HepG2 (cell line): ENCODE data around the gene ATP13A3. TPM values are rescaled to one million over a fixed set of nuclear protein-coding genes. Genes with fewer than 3 reads are reported as not detected.

ENCODE experiments used
- ATAC-seq: fragments of 200-7000 bp; cut with Tn5 transposase; 3 replicates; pipeline ENCODE4 v1.9.1; 2020; ENCODE audit warnings: mild to moderate bottlenecking, moderate library complexity
- BruUV-seq: library from RNA; stranded (reverse); fragments of 400-500 nt; replicated peaks from 2 replicates; lab custom pipeline; 2021; lab: Mats Ljungman, UMichigan
- CTCF ChIA-PET: fragments of 300-600 bp; formaldehyde crosslinking; extraction: SDS; loops from one replicate; lab custom pipeline; 2021; ENCODE audit warnings: low total read pairs, inconsistent platforms, low intra/inter-chr PET ratio; lab: Yijun Ruan, JAX
- POLR2A ChIA-PET: fragments of 350-600 bp; sonication (Branson Sonifier 250); formaldehyde crosslinking; loops from one replicate; lab custom pipeline; 2020; ENCODE audit warnings: antibody characterized with exemption, inconsistent platforms; lab: Yijun Ruan, JAX
- DNase-seq: peaks from one replicate; pipeline ENCODE4 v3.0.0-alpha.2; 2015; ENCODE audit warnings: low spot score
- FAIRE-seq: peaks from 3 replicates; lab custom pipeline; 2011; peaks lifted over from hg19 to GRCh38; lab: Jason Lieb, UNC
- H2AFZ ChIP-seq: one replicate; pipeline ENCODE4 v1.6.1; 2011; ENCODE audit warnings: low read length, inconsistent platforms
- H3K27ac ChIP-seq: fragments of 300-600 bp; 3 replicates; pipeline ENCODE4 v1.8.0; 2011; ENCODE audit warnings: mixed run types, mild to moderate bottlenecking, mixed read lengths, low read length, inconsistent platforms; ENCODE audit not compliant: insufficient read depth; ENCODE audit errors: extremely low read length
- H3K27me3 ChIP-seq, 2 experiments: fragments of 200-600 bp in 1 of 2; 2 replicates in 1 of 2; 3 replicates in 1 of 2; pipeline versions ENCODE4 v1.6.0 to v1.8.0; 2011; ENCODE audit warnings: low read length in 2 of 2, mild to moderate bottlenecking in 2 of 2, moderate library complexity in 2 of 2, inconsistent platforms in 1 of 2; ENCODE audit not compliant: insufficient read depth in 2 of 2, control insufficient read depth in 1 of 2
- H3K36me3 ChIP-seq, 2 experiments: fragments of 200-600 bp in 1 of 2; replicated peaks in 1 of 2; 2 replicates in 1 of 2; 3 replicates in 1 of 2; pipeline versions ENCODE4 v1.5.1 to v1.8.0; 2011; ENCODE audit warnings: low read length in 2 of 2, inconsistent platforms in 1 of 2; ENCODE audit not compliant: insufficient read depth in 2 of 2, control insufficient read depth in 1 of 2
- H3K4me1 ChIP-seq: 2 replicates; pipeline ENCODE4 v1.5.1; 2012; ENCODE audit warnings: low read length, inconsistent platforms; ENCODE audit not compliant: insufficient read depth
- H3K4me2 ChIP-seq: 2 replicates; pipeline ENCODE4 v1.6.0; 2011; ENCODE audit warnings: low read depth, low read length, inconsistent platforms
- H3K4me3 ChIP-seq, 3 experiments: fragments of 200-600 bp in 1 of 3; sonication (generic), shearing (Covaris generic) in 1 of 3; replicated peaks in 1 of 3; 2 replicates each; pipeline ENCODE4 v1.5.1; 2011 to 2016; ENCODE audit warnings: low read length in 3 of 3, inconsistent platforms in 2 of 3, low read depth in 2 of 3, mild to moderate bottlenecking in 2 of 3, control low read depth in 1 of 3, mixed read lengths in 1 of 3; ENCODE audit not compliant: insufficient read depth in 1 of 3
- H3K79me2 ChIP-seq: one replicate; pipeline ENCODE4 v1.6.1; 2011; ENCODE audit warnings: low read length, inconsistent platforms; ENCODE audit not compliant: insufficient read depth
- H3K9ac ChIP-seq: 2 replicates; pipeline ENCODE4 v1.6.0; 2011; ENCODE audit warnings: mild to moderate bottlenecking, low read depth, low read length, inconsistent platforms; ENCODE audit not compliant: insufficient read depth
- H3K9me3 ChIP-seq: 2 replicates; pipeline ENCODE4 v1.5.1; 2012; ENCODE audit warnings: mild to moderate bottlenecking, low read length
- H4K20me1 ChIP-seq: 2 replicates; pipeline ENCODE4 v1.6.0; 2011; ENCODE audit warnings: inconsistent platforms, mild to moderate bottlenecking, low read length, moderate library complexity; ENCODE audit not compliant: insufficient read depth
- HHEX ChIP-seq: IDR thresholded peaks from 2 replicates; pipeline ENCODE4 v1.6.1; 2016; ENCODE audit warnings: control low read depth
- KAT8 ChIP-seq: IDR thresholded peaks from 2 replicates; pipeline ENCODE4 v1.6.1; 2016; ENCODE audit warnings: missing genetic modification reagents, missing compliant biosample characterization
- KDM5B ChIP-seq: sonication (generic); formaldehyde crosslinking; IDR thresholded peaks from 2 replicates; pipeline ENCODE4 v1.4.0; 2020; ENCODE audit warnings: missing genetic modification reagents, mild to moderate bottlenecking, borderline replicate concordance
- MATR3 ChIP-seq: sonication (generic); formaldehyde crosslinking; IDR thresholded peaks from 2 replicates; pipeline ENCODE4 v1.4.0; 2020; ENCODE audit warnings: missing genetic modification reagents
- RARA ChIP-seq: IDR thresholded peaks from 2 replicates; pipeline ENCODE4 v1.6.1; 2016; ENCODE audit warnings: missing genetic modification reagents, missing compliant biosample characterization
- RARG ChIP-seq: sonication (generic); formaldehyde crosslinking; IDR thresholded peaks from 2 replicates; pipeline ENCODE4 v1.4.0; 2020; ENCODE audit warnings: low read depth, mild to moderate bottlenecking, missing genetic modification reagents
- ZNF225 ChIP-seq: sonication (generic); formaldehyde crosslinking; IDR thresholded peaks from 2 replicates; pipeline ENCODE4 v1.4.0; 2020; ENCODE audit warnings: mild to moderate bottlenecking, missing genetic modification reagents
- ZNF230 ChIP-seq: sonication (generic); formaldehyde crosslinking; IDR thresholded peaks from 2 replicates; pipeline ENCODE4 v1.4.0; 2020; ENCODE audit warnings: mild to moderate bottlenecking, missing genetic modification reagents
- ZNF34 ChIP-seq: sonication (generic); formaldehyde crosslinking; IDR thresholded peaks from 2 replicates; pipeline ENCODE4 v1.4.0; 2020; ENCODE audit warnings: mild to moderate bottlenecking, missing genetic modification reagents, borderline replicate concordance
- ZNF709 ChIP-seq: sonication (generic); formaldehyde crosslinking; IDR thresholded peaks from 2 replicates; pipeline ENCODE4 v1.5.0; 2020; ENCODE audit warnings: mild to moderate bottlenecking, missing genetic modification reagents
- ZNF75D ChIP-seq: sonication (generic); formaldehyde crosslinking; IDR thresholded peaks from 2 replicates; pipeline ENCODE4 v1.8.1; 2023; ENCODE audit warnings: missing genetic modification reagents, mild to moderate bottlenecking, borderline replicate concordance
- ZSCAN25 ChIP-seq: sonication (generic); formaldehyde crosslinking; IDR thresholded peaks from 2 replicates; pipeline ENCODE4 v1.8.0; 2022; ENCODE audit warnings: mild to moderate bottlenecking, missing genetic modification reagents
- WGBS: methylation state at CpG from one replicate; pipeline ENCODE4 v1.1.6; 2017; ENCODE audit warnings: low lambda C conversion rate; 5-methylcytosine and 5-hydroxymethylcytosine counted together
- in situ Hi-C: cut with HindIII; loops from 2 replicates; pipeline ENCODE4 v1.10.0; 2017; ENCODE audit warnings: low pct_unique_long_range_greater_than_20kb; ENCODE audit not compliant: extremely low pct_ligation_motif_present
- intact Hi-C: fragments of 100-400 bp; cut with micrococcal nuclease; formaldehyde crosslinking; loops from one replicate; pipeline ENCODE4 v1.10.0; 2022; ENCODE audit not compliant: unreplicated experiment
- polyA plus RNA-seq, 8 experiments: library from polyadenylated mRNA; depleted of rRNA in 3 of 8; stranded (reverse) in 7 of 8; unstranded in 1 of 8; fragments of >200 nt; fragmentation: Illumina TruSeq in 4 of 8; extraction: Trizol in 4 of 8; gene quantifications; 2 replicates each; pipeline versions ENCODE4 v1.2.1 to v1.2.3, GENCODE V29; 2011 to 2016; ENCODE audit warnings: low read depth in 4 of 8, missing spikeins in 1 of 8, mixed read lengths in 1 of 8; ENCODE audit not compliant: insufficient read depth in 1 of 8
- total RNA-seq, 5 experiments: library from RNA; depleted of rRNA; stranded (reverse); fragments of >200 nt; fragmentation: Illumina TruSeq; extraction: Trizol; gene quantifications; 2 replicates each; pipeline ENCODE4 v1.2.3, GENCODE V29; 2016; ENCODE audit warnings: low read depth in 1 of 5
- TF ChIP-seq, protein P1 (sequence below): IDR thresholded peaks from 2 replicates; pipeline ENCODE4 v1.6.1; 2016; ENCODE audit warnings: missing compliant biosample characterization, missing genetic modification reagents, borderline replicate concordance
- TF ChIP-seq, protein P2 (sequence below): sonication (generic); formaldehyde crosslinking; IDR thresholded peaks from 2 replicates; pipeline ENCODE4 v1.5.1; 2020; ENCODE audit warnings: missing genetic modification reagents, mild to moderate bottlenecking, borderline replicate concordance
- TF ChIP-seq, protein P3 (sequence below): sonication (generic); formaldehyde crosslinking; IDR thresholded peaks from 2 replicates; pipeline ENCODE4 v1.4.0; 2020; ENCODE audit warnings: low read depth, missing genetic modification reagents
- TF ChIP-seq, protein P4 (sequence below): IDR thresholded peaks from 2 replicates; pipeline ENCODE4 v1.6.1; 2016; ENCODE audit warnings: missing genetic modification reagents, missing compliant biosample characterization

Gene ATP13A3
- total and polyA plus RNA-seq, 2 of the 13 experiments (the other 11 are each of a cell fraction or from before 2014, with no cell fraction given) = 44.9 to 80.8 TPM

DNA sequence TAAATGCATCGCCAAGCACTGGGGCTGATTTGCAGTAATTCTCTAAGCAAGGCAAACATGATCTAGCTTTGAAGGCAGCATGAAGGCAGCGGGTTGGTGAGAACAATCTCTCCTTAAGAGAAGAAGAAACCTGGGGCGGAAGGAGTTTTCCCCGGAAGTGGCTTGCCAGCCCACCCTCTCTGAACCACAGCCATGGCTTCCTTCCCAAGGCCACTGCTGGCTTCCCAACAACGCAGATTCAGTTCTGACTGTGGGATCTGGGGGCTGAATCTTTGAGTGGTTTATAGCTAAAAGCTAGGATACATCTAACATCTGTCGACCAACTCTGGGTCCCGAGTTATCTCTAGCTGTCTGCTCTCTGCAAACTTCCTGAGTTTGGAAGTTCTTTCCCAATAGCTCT lies 131.4 kb downstream of the ATP13A3 start:
- DNase-seq (no peak), ATAC-seq (no peak), FAIRE-seq (no peak)
- Histone ChIP-seq H3K4me3 (no peak overlapping the region), H3K79me2 (no peaks in the 10 kb centered on the region), H3K9ac (no peak overlapping the region), H3K36me3 (no peaks in the 10 kb centered on the region), H3K9me3 (no peaks in the 10 kb centered on the region), H3K27me3 (peaks cover 4 to 31% of the 10 kb centered on the region in 2 experiments; a peak in 3 of 5 replicates), H3K4me1 (peaks cover 19% of the 10 kb centered on the region), H3K27ac (no peak overlapping the region), H2AFZ (no peak overlapping the region), H3K4me2 (no peak overlapping the region), H4K20me1 (no peaks in the 10 kb centered on the region)
- BruUV-seq = no TSS peak
- 55% methylated on average over 7 of the region's 7 CpGs for WGBS
- CTCF ChIA-PET = no interaction called here
- intact Hi-C loops (no loop called here), in situ Hi-C loops (no loop called here)
- POLR2A ChIA-PET = no interaction called here
- TF ChIP-seq ZNF225 = no peak
- TF ChIP-seq, protein P1, sequence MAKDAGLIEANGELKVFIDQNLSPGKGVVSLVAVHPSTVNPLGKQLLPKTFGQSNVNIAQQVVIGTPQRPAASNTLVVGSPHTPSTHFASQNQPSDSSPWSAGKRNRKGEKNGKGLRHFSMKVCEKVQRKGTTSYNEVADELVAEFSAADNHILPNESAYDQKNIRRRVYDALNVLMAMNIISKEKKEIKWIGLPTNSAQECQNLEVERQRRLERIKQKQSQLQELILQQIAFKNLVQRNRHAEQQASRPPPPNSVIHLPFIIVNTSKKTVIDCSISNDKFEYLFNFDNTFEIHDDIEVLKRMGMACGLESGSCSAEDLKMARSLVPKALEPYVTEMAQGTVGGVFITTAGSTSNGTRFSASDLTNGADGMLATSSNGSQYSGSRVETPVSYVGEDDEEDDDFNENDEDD (CRISPR knock-in tag) = no peak
- no peak for TF ChIP-seq HHEX
- TF ChIP-seq KDM5B (CRISPR knock-in tag) = no peak
- TF ChIP-seq ZNF230 (CRISPR knock-in tag) = no peak
- no peak for TF ChIP-seq ZNF34 (CRISPR knock-in tag)
- TF ChIP-seq RARA (CRISPR knock-in tag) = no peak
- no peak for TF ChIP-seq RARG (CRISPR knock-in tag)
- TF ChIP-seq, protein P2, sequence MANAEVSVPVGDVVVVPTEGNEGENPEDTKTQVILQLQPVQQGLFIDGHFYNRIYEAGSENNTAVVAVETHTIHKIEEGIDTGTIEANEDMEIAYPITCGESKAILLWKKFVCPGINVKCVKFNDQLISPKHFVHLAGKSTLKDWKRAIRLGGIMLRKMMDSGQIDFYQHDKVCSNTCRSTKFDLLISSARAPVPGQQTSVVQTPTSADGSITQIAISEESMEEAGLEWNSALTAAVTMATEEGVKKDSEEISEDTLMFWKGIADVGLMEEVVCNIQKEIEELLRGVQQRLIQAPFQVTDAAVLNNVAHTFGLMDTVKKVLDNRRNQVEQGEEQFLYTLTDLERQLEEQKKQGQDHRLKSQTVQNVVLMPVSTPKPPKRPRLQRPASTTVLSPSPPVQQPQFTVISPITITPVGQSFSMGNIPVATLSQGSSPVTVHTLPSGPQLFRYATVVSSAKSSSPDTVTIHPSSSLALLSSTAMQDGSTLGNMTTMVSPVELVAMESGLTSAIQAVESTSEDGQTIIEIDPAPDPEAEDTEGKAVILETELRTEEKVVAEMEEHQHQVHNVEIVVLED (CRISPR knock-in tag) = no peak
- TF ChIP-seq KAT8 (CRISPR knock-in tag) = no peak
- TF ChIP-seq ZSCAN25 (CRISPR knock-in tag) = no peak
- no peak for TF ChIP-seq ZNF75D (CRISPR knock-in tag)
- TF ChIP-seq MATR3 (CRISPR knock-in tag) = no peak
- TF ChIP-seq, protein P3, sequence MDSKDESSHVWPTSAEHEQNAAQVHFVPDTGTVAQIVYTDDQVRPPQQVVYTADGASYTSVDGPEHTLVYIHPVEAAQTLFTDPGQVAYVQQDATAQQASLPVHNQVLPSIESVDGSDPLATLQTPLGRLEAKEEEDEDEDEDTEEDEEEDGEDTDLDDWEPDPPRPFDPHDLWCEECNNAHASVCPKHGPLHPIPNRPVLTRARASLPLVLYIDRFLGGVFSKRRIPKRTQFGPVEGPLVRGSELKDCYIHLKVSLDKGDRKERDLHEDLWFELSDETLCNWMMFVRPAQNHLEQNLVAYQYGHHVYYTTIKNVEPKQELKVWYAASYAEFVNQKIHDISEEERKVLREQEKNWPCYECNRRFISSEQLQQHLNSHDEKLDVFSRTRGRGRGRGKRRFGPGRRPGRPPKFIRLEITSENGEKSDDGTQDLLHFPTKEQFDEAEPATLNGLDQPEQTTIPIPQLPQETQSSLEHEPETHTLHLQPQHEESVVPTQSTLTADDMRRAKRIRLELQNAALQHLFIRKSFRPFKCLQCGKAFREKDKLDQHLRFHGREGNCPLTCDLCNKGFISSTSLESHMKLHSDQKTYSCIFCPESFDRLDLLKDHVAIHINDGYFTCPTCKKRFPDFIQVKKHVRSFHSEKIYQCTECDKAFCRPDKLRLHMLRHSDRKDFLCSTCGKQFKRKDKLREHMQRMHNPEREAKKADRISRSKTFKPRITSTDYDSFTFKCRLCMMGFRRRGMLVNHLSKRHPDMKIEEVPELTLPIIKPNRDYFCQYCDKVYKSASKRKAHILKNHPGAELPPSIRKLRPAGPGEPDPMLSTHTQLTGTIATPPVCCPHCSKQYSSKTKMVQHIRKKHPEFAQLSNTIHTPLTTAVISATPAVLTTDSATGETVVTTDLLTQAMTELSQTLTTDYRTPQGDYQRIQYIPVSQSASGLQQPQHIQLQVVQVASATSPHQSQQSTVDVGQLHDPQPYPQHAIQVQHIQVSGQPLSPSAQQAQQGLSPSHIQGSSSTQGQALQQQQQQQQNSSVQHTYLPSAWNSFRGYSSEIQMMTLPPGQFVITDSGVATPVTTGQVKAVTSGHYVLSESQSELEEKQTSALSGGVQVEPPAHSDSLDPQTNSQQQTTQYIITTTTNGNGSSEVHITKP (CRISPR knock-in tag) = no peak
- TF ChIP-seq, protein P4, sequence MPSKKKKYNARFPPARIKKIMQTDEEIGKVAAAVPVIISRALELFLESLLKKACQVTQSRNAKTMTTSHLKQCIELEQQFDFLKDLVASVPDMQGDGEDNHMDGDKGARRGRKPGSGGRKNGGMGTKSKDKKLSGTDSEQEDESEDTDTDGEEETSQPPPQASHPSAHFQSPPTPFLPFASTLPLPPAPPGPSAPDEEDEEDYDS (CRISPR knock-in tag) = no peak
- TF ChIP-seq ZNF709 = no peak
